Right atrium auricular region (tissue), 2 donors: ENCODE measurements around the gene MGAT3. TPM values are rescaled to one million over a fixed set of nuclear protein-coding genes. Genes with fewer than 3 reads are reported as not detected.

Experiments
- DNase-seq: peaks from one replicate; pipeline ENCODE4 v3.0.0-alpha.2; 2019; ENCODE audit warnings: low spot score
- H3K27ac ChIP-seq, 2 donors: fragments of 200-600 bp; sonication (generic); 1 replicate in 1 of 2; 2 replicates in 1 of 2; pipeline ENCODE4 v1.5.1; 2016 to 2019
- H3K27me3 ChIP-seq, 2 donors: fragments of 200-600 bp; sonication (generic); one replicate each; pipeline versions ENCODE4 v1.5.1 to v1.6.0; 2017 to 2019
- H3K36me3 ChIP-seq: fragments of 200-600 bp; sonication (generic); one replicate; pipeline ENCODE4 v1.5.1; 2016
- H3K4me1 ChIP-seq, 2 donors: fragments of 200-600 bp; sonication (generic); one replicate each; pipeline versions ENCODE4 v1.5.1 to v1.6.0; 2017 to 2019
- H3K4me3 ChIP-seq, 2 donors: fragments of 200-600 bp; sonication (generic); 1 replicate in 1 of 2; 2 replicates in 1 of 2; pipeline ENCODE4 v1.5.1; 2017 to 2019; ENCODE audit warnings: mild to moderate bottlenecking in 1 of 2, moderate library complexity in 1 of 2
- H3K9me3 ChIP-seq, 2 donors: fragments of 200-600 bp; sonication (generic); one replicate each; pipeline ENCODE4 v1.5.1; 2019
- CTCF ChIP-seq, 2 donors: fragments of 200-600 bp; sonication (generic); IDR thresholded peaks; one replicate each; pipeline ENCODE4 v1.5.1; 2019; ENCODE audit warnings: antibody characterized with exemption in 2 of 2
- total RNA-seq, 2 donors: library from RNA; depleted of rRNA; stranded (reverse); fragments of >200 nt; gene quantifications; one replicate each; pipeline ENCODE4 v1.1.0, GENCODE V29; 2016

Gene MGAT3
- total RNA-seq, 2 donors from 2014 or later: 2.9 to 11.3 TPM

GRCh38 chr22:39476664-39477063 lies 19.9 kb downstream of the MGAT3 start:
- TF ChIP-seq CTCF (IDR thresholded peaks at IDR 0.05): no peak
- H3K4me3 ChIP-seq: no peak overlapping the region
- no peaks in the 10 kb centered on the region for H3K9me3 ChIP-seq
- no peak overlapping the region for H3K27ac ChIP-seq
- H3K36me3 ChIP-seq: no peaks in the 10 kb centered on the region
- DNase-seq: no peak
- H3K4me1 ChIP-seq: peaks cover 0 to 38% of the 10 kb centered on the region in 2 donors
- no peaks in the 10 kb centered on the region for H3K27me3 ChIP-seq

- no peaks in the 10 kb centered on the region for H3K9me3 ChIP-seq
Measured at GRCh38 chr22:39477542-39477941, 20.7 kb downstream of the MGAT3 start.

GRCh38 chr22:39478441-39478850 lies 21.6 kb downstream of the MGAT3 start:
- peaks cover 0 to 20% of the 10 kb centered on the region in 2 donors for H3K4me1 ChIP-seq
- H3K27ac ChIP-seq: no peak overlapping the region
- no peak for TF ChIP-seq CTCF (IDR thresholded peaks at IDR 0.05)
- no peaks in the 10 kb centered on the region for H3K27me3 ChIP-seq
- no peaks in the 10 kb centered on the region for H3K36me3 ChIP-seq
- no peak overlapping the region for H3K4me3 ChIP-seq
- no peak for DNase-seq
- no peaks in the 10 kb centered on the region for H3K9me3 ChIP-seq

More at GRCh38 chr22:39477542-39477941, 20.7 kb downstream of the MGAT3 start:
- no peaks in the 10 kb centered on the region for H3K27me3 ChIP-seq
- peaks cover 0 to 29% of the 10 kb centered on the region in 2 donors for H3K4me1 ChIP-seq
- no peak for TF ChIP-seq CTCF (IDR thresholded peaks at IDR 0.05)
- H3K4me3 ChIP-seq: no peak overlapping the region
- H3K36me3 ChIP-seq: no peaks in the 10 kb centered on the region
- no peak for DNase-seq
- H3K27ac ChIP-seq: no peak overlapping the region

GRCh38 chr22:39479254-39479653 lies 22.4 kb downstream of the MGAT3 start:
- H3K27ac ChIP-seq: no peak overlapping the region
- H3K36me3 ChIP-seq: no peaks in the 10 kb centered on the region
- no peak overlapping the region for H3K4me3 ChIP-seq
- no peak for TF ChIP-seq CTCF (IDR thresholded peaks at IDR 0.05)
- H3K4me1 ChIP-seq: peaks cover 0 to 12% of the 10 kb centered on the region in 2 donors
- no peaks in the 10 kb centered on the region for H3K27me3 ChIP-seq
- H3K9me3 ChIP-seq: no peaks in the 10 kb centered on the region
- no peak for DNase-seq

- TF ChIP-seq CTCF (IDR thresholded peaks at IDR 0.05): no peak
- H3K4me3 ChIP-seq: no peak overlapping the region
- no peaks in the 10 kb centered on the region for H3K9me3 ChIP-seq
- H3K4me1 ChIP-seq: peaks cover 0 to 8% of the 10 kb centered on the region in 2 donors
- no peaks in the 10 kb centered on the region for H3K36me3 ChIP-seq
- no peak overlapping the region for H3K27ac ChIP-seq
- no peak for DNase-seq
- no peaks in the 10 kb centered on the region for H3K27me3 ChIP-seq
Measured at GRCh38 chr22:39480557-39480956, 23.7 kb downstream of the MGAT3 start.

GRCh38 chr22:39481054-39481453 lies 24.2 kb downstream of the MGAT3 start:
- no peak for TF ChIP-seq CTCF (IDR thresholded peaks at IDR 0.05)
- Histone ChIP-seq H3K9me3 (no peaks in the 10 kb centered on the region), H3K4me1 (peaks cover 0 to 8% of the 10 kb centered on the region in 2 donors), H3K36me3 (no peaks in the 10 kb centered on the region), H3K4me3 (no peak overlapping the region), H3K27me3 (no peaks in the 10 kb centered on the region), H3K27ac (no peak overlapping the region)
- no peak for DNase-seq
